ENCODE results near the gene LIMCH1.

- no peak for TF ChIP-seq EZH2 (IDR thresholded peaks at IDR 0.05)
- TF ChIP-seq, protein P1, sequence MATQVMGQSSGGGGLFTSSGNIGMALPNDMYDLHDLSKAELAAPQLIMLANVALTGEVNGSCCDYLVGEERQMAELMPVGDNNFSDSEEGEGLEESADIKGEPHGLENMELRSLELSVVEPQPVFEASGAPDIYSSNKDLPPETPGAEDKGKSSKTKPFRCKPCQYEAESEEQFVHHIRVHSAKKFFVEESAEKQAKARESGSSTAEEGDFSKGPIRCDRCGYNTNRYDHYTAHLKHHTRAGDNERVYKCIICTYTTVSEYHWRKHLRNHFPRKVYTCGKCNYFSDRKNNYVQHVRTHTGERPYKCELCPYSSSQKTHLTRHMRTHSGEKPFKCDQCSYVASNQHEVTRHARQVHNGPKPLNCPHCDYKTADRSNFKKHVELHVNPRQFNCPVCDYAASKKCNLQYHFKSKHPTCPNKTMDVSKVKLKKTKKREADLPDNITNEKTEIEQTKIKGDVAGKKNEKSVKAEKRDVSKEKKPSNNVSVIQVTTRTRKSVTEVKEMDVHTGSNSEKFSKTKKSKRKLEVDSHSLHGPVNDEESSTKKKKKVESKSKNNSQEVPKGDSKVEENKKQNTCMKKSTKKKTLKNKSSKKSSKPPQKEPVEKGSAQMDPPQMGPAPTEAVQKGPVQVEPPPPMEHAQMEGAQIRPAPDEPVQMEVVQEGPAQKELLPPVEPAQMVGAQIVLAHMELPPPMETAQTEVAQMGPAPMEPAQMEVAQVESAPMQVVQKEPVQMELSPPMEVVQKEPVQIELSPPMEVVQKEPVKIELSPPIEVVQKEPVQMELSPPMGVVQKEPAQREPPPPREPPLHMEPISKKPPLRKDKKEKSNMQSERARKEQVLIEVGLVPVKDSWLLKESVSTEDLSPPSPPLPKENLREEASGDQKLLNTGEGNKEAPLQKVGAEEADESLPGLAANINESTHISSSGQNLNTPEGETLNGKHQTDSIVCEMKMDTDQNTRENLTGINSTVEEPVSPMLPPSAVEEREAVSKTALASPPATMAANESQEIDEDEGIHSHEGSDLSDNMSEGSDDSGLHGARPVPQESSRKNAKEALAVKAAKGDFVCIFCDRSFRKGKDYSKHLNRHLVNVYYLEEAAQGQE (IDR thresholded peaks at IDR 0.05; ENCODE audit: low read depth) = no peak
These were observed 176.5 kb downstream of the LIMCH1 start for GRCh38 chr4:41714364-41715000.
